K562 (cell line): Measurements from ENCODE around the gene DNAJC11. TPM values are rescaled to one million over a fixed set of nuclear protein-coding genes. Genes with fewer than 3 reads are reported as not detected.
A peak's percentile ranks its signal among the peaks of the same experiment; 100 is the strongest.

Experiments
- DPF2 ChIP-seq: fragments of 450-650 bp; IDR thresholded peaks from 2 replicates; pipeline ENCODE4 v1.6.1; 2016
- ELF4 ChIP-seq: fragments of 450-650 bp; formaldehyde crosslinking; IDR thresholded peaks from 2 replicates; pipeline ENCODE4 v1.4.0; 2022; ENCODE audit warnings: missing genetic modification characterization
- IRF2 ChIP-seq: sonication (generic); formaldehyde crosslinking; IDR thresholded peaks from 2 replicates; pipeline ENCODE4 v1.8.1; 2022; ENCODE audit warnings: mild to moderate bottlenecking, missing genetic modification reagents
- KDM4B ChIP-seq, 2 experiments: fragments of 450-650 bp in 1 of 2; sonication (generic) in 1 of 2; IDR thresholded peaks; 2 replicates each; pipeline ENCODE4 v1.6.1; 2016 to 2017; ENCODE audit warnings: borderline replicate concordance in 2 of 2, antibody characterized with exemption in 1 of 2, low read depth in 1 of 2, mild to moderate bottlenecking in 1 of 2
- NFE2L1 ChIP-seq: fragments of 450-650 bp; IDR thresholded peaks from 2 replicates; pipeline ENCODE4 v1.6.1; 2016; ENCODE audit warnings: missing genetic modification characterization, low read depth, mild to moderate bottlenecking, missing compliant biosample characterization, moderate library complexity, borderline replicate concordance
- NR1H2 ChIP-seq: sonication (generic); formaldehyde crosslinking; IDR thresholded peaks from 2 replicates; pipeline ENCODE4 v1.4.0; 2020; ENCODE audit warnings: mild to moderate bottlenecking, missing genetic modification reagents
- PYGO2 ChIP-seq: fragments of 450-650 bp; IDR thresholded peaks from 2 replicates; pipeline ENCODE4 v1.6.1; 2016; ENCODE audit warnings: mild to moderate bottlenecking, missing genetic modification characterization, moderate library complexity, missing compliant biosample characterization
- SIN3A ChIP-seq, 2 experiments: fragments of 150-350 bp in 1 of 2; IDR thresholded peaks; 2 replicates each; pipeline ENCODE4 v1.6.1; 2011 to 2016; ENCODE audit warnings: borderline replicate concordance in 2 of 2, low read depth in 2 of 2, low read length in 2 of 2, mild to moderate bottlenecking in 2 of 2, moderate library complexity in 2 of 2; ENCODE audit not compliant: control insufficient read depth in 1 of 2
- STAT5A ChIP-seq: IDR thresholded peaks from 2 replicates; pipeline ENCODE4 v1.6.1; 2012; ENCODE audit warnings: low read length, inconsistent platforms, borderline replicate concordance
- STAT6 ChIP-seq: sonication (generic); formaldehyde crosslinking; IDR thresholded peaks from 2 replicates; pipeline ENCODE4 v1.8.1; 2023; ENCODE audit warnings: mild to moderate bottlenecking, missing genetic modification reagents
- TCF3 ChIP-seq: sonication (generic); formaldehyde crosslinking; IDR thresholded peaks from 2 replicates; pipeline ENCODE4 v1.4.0; 2020; ENCODE audit warnings: mild to moderate bottlenecking, missing genetic modification reagents
- TEAD4 ChIP-seq, 2 experiments: sonication (generic) in 1 of 2; formaldehyde crosslinking in 1 of 2; IDR thresholded peaks; 2 replicates each; pipeline versions ENCODE4 v1.6.1 to v1.8.0; 2012 to 2022; ENCODE audit warnings: borderline replicate concordance in 1 of 2, inconsistent platforms in 1 of 2, low read length in 1 of 2, mild to moderate bottlenecking in 1 of 2, missing genetic modification reagents in 1 of 2
- VEZF1 ChIP-seq: fragments of 200-800 bp; sonication (Bioruptor generic); IDR thresholded peaks from 2 replicates; pipeline ENCODE4 v1.6.1; 2017; ENCODE audit warnings: missing genetic modification characterization, missing compliant biosample characterization
- XRCC5 ChIP-seq: fragments of 200-400 bp; formaldehyde crosslinking; IDR thresholded peaks from 2 replicates; pipeline ENCODE4 v1.6.1; 2017; ENCODE audit warnings: low read depth, mild to moderate bottlenecking, low read length
- ZNF551 ChIP-seq: fragments of 250-450 bp; sonication (Bioruptor Pico); IDR thresholded peaks from 2 replicates; pipeline ENCODE4 v1.5.0; 2021; ENCODE audit warnings: mild to moderate bottlenecking, moderate library complexity
- ZNF644 ChIP-seq: fragments of 200-800 bp; sonication (Bioruptor generic); IDR thresholded peaks from 2 replicates; pipeline ENCODE4 v1.6.1; 2016; ENCODE audit warnings: low read depth, missing genetic modification characterization, missing compliant biosample characterization
- polyA plus RNA-seq, 8 experiments: library from polyadenylated mRNA; depleted of rRNA in 4 of 8; stranded (reverse) in 5 of 8; unstranded in 3 of 8; fragments of >200 nt; fragmentation: Nextera tagmentation in 2 of 8; fragmentation: Illumina TruSeq in 1 of 8; extraction: Ambion mirVana in 2 of 8; extraction: Trizol in 1 of 8; gene quantifications; 2 replicates each; pipeline versions ENCODE4 v1.2.1 to v1.2.3, GENCODE V29; 2011 to 2014; ENCODE audit warnings: inconsistent platforms in 1 of 8, missing spikeins in 1 of 8
- total RNA-seq, 7 experiments: library from RNA; depleted of rRNA in 6 of 7; stranded (reverse); fragments of >200 nt in 6 of 7; fragmentation: Illumina TruSeq in 2 of 7; extraction: Trizol in 2 of 7; gene quantifications; 2 replicates each; pipeline versions ENCODE4 v1.2.1 to v1.2.3, GENCODE V29; 2011 to 2021; ENCODE audit warnings: low replicate concordance in 1 of 7
- TF ChIP-seq, protein P1 (sequence below): fragments of 200-400 bp; formaldehyde crosslinking; IDR thresholded peaks from 2 replicates; pipeline ENCODE4 v1.6.1; 2017; ENCODE audit warnings: mild to moderate bottlenecking, low read depth, low read length, moderate library complexity
- TF ChIP-seq, protein P2 (sequence below): fragments of 250-450 bp; sonication (Bioruptor Pico); IDR thresholded peaks from 2 replicates; pipeline ENCODE4 v1.8.0; 2022; ENCODE audit warnings: inconsistent platforms, mild to moderate bottlenecking, moderate library complexity, borderline replicate concordance

DNAJC11 gene
- total and polyA plus RNA-seq, 9 of the 15 experiments (the other 6 are each of a cell fraction or from before 2014, with no cell fraction given), result 14.1 to 123 (median 76.6) TPM

DNA sequence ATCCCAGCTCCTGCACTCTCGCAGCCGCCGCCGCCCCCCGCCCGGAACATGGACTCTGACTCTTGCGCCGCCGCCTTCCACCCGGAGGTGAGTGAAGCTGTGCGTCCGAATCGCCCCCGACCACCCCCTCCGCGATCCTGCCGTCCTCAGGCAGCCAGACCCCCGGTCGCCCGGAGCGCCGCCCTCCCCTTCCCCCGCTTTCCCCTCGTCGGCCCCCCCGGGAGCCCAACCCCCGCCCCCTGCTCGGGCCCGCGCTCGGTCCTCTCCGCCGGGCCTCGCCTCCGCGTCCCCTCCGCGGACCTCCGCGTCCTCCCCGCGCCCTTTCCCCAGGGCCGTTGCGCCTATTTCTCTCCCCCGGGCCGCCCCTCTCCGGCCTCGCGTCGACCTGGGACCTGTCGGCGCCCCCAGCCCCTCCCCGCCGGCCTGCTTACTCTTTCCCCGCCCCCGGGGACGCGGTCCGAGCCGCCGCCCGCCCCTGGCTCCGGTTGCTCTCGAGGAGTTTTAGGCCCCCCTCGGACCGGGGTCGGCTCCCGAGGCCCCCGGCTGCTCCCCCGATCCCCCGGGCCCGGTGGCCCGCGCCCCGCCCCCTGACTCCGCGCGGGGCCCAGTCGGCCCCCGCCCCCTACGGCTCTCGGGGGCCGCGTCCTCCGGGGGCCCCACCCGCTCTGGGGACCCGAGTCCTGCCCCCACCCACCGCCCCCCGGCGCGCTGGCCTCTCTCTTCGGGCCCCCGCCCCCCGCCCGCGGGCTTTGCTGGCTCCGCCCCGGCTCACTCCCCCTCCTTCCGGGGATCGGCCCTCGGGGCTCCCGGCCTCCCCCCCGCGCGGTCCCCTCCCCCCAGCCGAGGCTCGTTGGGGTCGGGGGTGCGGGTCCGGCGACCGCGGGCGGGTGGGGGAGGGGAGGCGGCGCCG, 87.3 kb downstream of the DNAJC11 start (continued):
- TF ChIP-seq KDM4B (IDR thresholded peaks at IDR 0.05; ENCODE audit: borderline replicate concordance in 2 of 2, low read depth in 1 of 2) (0 out of 4 replicates have a peak, but pooled peaks of 1 of the 2 experiments have one; percentile 25), PYGO2 (tag) (no peak), SIN3A (IDR thresholded peaks at IDR 0.05; ENCODE audit: borderline replicate concordance in 2 of 2, control insufficient read depth in 1 of 2, low read depth in 2 of 2, low read length in 2 of 2) (peak in 1 of 2 experiments; percentile 55; a peak in 1 of 4 replicates), ELF4 (CRISPR knock-in tag) (no peak), NFE2L1 (tag) (no peak), STAT6 (CRISPR knock-in tag) (no peak), XRCC5 (no peak), NR1H2 (no peak), TCF3 (no peak), DPF2 (no peak), VEZF1 (peak; percentile 96), IRF2 (CRISPR knock-in tag) (no peak), ZNF644 (tag) (no peak), ZNF551 (CRISPR knock-in tag) (no peak), TEAD4 (IDR thresholded peaks at IDR 0.05; ENCODE audit: low read length) (no peak), TEAD4 (CRISPR knock-in tag; IDR thresholded peaks at IDR 0.05; ENCODE audit: borderline replicate concordance) (no peak), STAT5A (no peak)
- TF ChIP-seq, protein P1, sequence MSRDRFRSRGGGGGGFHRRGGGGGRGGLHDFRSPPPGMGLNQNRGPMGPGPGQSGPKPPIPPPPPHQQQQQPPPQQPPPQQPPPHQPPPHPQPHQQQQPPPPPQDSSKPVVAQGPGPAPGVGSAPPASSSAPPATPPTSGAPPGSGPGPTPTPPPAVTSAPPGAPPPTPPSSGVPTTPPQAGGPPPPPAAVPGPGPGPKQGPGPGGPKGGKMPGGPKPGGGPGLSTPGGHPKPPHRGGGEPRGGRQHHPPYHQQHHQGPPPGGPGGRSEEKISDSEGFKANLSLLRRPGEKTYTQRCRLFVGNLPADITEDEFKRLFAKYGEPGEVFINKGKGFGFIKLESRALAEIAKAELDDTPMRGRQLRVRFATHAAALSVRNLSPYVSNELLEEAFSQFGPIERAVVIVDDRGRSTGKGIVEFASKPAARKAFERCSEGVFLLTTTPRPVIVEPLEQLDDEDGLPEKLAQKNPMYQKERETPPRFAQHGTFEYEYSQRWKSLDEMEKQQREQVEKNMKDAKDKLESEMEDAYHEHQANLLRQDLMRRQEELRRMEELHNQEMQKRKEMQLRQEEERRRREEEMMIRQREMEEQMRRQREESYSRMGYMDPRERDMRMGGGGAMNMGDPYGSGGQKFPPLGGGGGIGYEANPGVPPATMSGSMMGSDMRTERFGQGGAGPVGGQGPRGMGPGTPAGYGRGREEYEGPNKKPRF, result no peak
- TF ChIP-seq, protein P2, sequence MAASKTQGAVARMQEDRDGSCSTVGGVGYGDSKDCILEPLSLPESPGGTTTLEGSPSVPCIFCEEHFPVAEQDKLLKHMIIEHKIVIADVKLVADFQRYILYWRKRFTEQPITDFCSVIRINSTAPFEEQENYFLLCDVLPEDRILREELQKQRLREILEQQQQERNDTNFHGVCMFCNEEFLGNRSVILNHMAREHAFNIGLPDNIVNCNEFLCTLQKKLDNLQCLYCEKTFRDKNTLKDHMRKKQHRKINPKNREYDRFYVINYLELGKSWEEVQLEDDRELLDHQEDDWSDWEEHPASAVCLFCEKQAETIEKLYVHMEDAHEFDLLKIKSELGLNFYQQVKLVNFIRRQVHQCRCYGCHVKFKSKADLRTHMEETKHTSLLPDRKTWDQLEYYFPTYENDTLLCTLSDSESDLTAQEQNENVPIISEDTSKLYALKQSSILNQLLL (CRISPR knock-in tag), result no peak
